Erythroblast (primary cell): Measurements from ENCODE around the gene ANO9.

Experiments used
- GATA1 ChIP-seq: IDR thresholded peaks from 2 replicates; pipeline ENCODE4 v1.6.1; 2011; ENCODE audit warnings: low read depth, mild to moderate bottlenecking, control low read depth, low read length, moderate library complexity
- POLR2A ChIP-seq: IDR thresholded peaks from 2 replicates; pipeline ENCODE4 v1.6.1; 2011; ENCODE audit warnings: mild to moderate bottlenecking, low read length

DNA sequence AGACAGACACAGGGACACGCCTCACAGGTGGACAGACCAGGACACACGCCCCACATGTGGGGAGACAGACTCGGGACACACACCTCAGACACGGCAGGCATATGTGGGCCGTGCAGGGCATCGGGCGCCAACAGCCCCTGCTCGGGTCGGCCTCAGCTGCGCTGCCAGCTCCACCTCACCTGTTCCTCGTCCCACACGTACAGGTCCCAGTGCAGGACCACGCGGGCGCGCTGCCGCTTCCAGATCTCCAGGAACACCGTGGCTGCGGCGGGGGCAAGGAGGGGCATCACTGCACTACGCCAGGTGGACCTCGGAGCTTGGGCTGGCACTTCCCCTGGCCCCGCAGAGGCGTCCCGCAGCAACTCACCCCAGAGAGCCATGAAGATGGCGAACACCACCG lies 12.4 kb downstream of the ANO9 start:
- no peak for TF ChIP-seq POLR2A
- TF ChIP-seq GATA1 = no peak
